Thyroid gland (tissue), 4 donors: ENCODE results near the gene SSPN. TPM values are rescaled to one million over a fixed set of nuclear protein-coding genes. Genes with fewer than 3 reads are reported as not detected.

Experiments used
- DNase-seq, 2 donors: peaks; one replicate each; pipeline ENCODE4 v3.0.0-alpha.2; 2019
- H3K27ac ChIP-seq, 3 donors: fragments of 200-600 bp; sonication (generic); 1 replicate in 2 of 3; 2 replicates in 1 of 3; pipeline ENCODE4 v1.5.1; 2016 to 2019; ENCODE audit warnings: mild to moderate bottlenecking in 1 of 3, moderate library complexity in 1 of 3
- H3K27me3 ChIP-seq: fragments of 200-600 bp; sonication (generic); one replicate; pipeline ENCODE4 v1.5.1; 2019
- H3K36me3 ChIP-seq, 2 donors: fragments of 200-600 bp; sonication (generic); one replicate each; pipeline ENCODE4 v1.5.1; 2016 to 2019
- H3K4me1 ChIP-seq, 2 donors: fragments of 200-600 bp; sonication (generic); one replicate each; pipeline ENCODE4 v1.5.1; 2017 to 2019
- H3K4me3 ChIP-seq, 3 donors: fragments of 200-600 bp; sonication (generic); replicated peaks in 1 of 3; 1 replicate in 2 of 3; 2 replicates in 1 of 3; pipeline ENCODE4 v1.5.1; 2016; ENCODE audit warnings: mild to moderate bottlenecking in 1 of 3
- H3K9me3 ChIP-seq: fragments of 200-600 bp; sonication (generic); one replicate; pipeline ENCODE4 v1.5.1; 2017
- POLR2A ChIP-seq, 2 donors: fragments of 450-650 bp; IDR thresholded peaks; one replicate each; pipeline ENCODE4 v1.6.1; 2017; ENCODE audit warnings: antibody characterized with exemption in 2 of 2, mild to moderate bottlenecking in 2 of 2, moderate library complexity in 1 of 2
- WGBS, 2 donors: methylation state at CpG; one replicate each; pipeline ENCODE4 v1.1.5; 2017; 5-methylcytosine and 5-hydroxymethylcytosine counted together
- intact Hi-C: fragments of 100-400 bp; cut with DNase I; formaldehyde crosslinking; loops from one replicate; pipeline ENCODE4 v1.15.1; 2023
- total RNA-seq, 4 donors: library from RNA; depleted of rRNA; stranded (reverse); fragments of >200 nt; gene quantifications; one replicate each; pipeline ENCODE4 v1.2.3, GENCODE V29; 2016
- TF ChIP-seq, protein P1 (sequence below), 6 experiments: fragments of 200-600 bp in 3 of 6; fragments of 450-650 bp in 3 of 6; sonication (generic) in 3 of 6; IDR thresholded peaks; one replicate each; pipeline ENCODE4 v1.5.1; 2016 to 2019; ENCODE audit warnings: antibody characterized with exemption in 6 of 6, mild to moderate bottlenecking in 2 of 6, inconsistent platforms in 1 of 6, moderate library complexity in 1 of 6

SSPN gene
- total RNA-seq, 4 donors from 2014 or later = 20.1 to 25.0 (median 22.2) TPM

DNA sequence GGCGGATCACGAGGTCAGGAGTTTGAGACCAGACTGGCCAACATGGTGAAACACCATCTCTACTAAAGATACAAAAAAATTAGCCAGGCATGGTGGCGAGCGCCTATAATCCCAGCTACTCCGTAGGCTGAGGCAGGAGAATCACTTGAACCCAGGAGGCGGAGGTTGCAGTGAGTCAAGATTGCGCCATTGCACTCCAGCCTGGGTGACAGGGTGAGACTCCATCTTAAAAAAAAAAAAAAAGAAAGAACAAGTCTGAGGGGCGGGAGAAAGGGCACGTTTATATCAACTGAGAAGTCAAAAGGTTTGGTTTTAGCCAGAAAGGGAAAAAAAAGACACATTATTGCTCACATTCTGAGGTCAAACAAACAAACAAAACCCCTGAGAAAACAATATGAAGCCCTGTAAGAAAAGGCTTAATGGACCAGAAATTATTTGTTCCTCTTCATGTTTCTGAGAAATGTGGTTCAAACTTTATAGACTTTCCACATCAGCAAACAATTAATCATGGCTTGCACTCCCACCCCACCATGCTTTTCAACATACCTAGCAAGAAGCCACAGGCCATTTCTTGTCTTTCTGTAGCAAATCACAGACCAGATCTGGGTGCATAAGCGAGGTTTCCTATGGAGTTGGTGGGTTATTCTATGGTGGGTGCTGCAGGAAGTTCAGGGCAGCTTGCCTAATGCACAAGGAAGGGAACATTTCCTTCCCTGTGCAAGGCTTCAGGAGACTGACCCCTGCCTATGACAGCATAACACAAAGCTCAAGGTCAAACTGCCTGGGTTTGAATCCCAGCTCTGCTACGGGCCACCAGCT lies 80.1 kb downstream of the SSPN start:
- Histone ChIP-seq H3K27ac (peak overlapping the region; percentile 60 to 78 (median 71)), H3K9me3 (no peaks in the 10 kb centered on the region), H3K4me3 (no peak overlapping the region), H3K36me3 (no peaks in the 10 kb centered on the region), H3K27me3 (no peaks in the 10 kb centered on the region), H3K4me1 (peaks cover 21 to 58% of the 10 kb centered on the region in 2 donors)
- TF ChIP-seq POLR2A (IDR thresholded peaks at IDR 0.05) = no peak
- TF ChIP-seq, protein P1, sequence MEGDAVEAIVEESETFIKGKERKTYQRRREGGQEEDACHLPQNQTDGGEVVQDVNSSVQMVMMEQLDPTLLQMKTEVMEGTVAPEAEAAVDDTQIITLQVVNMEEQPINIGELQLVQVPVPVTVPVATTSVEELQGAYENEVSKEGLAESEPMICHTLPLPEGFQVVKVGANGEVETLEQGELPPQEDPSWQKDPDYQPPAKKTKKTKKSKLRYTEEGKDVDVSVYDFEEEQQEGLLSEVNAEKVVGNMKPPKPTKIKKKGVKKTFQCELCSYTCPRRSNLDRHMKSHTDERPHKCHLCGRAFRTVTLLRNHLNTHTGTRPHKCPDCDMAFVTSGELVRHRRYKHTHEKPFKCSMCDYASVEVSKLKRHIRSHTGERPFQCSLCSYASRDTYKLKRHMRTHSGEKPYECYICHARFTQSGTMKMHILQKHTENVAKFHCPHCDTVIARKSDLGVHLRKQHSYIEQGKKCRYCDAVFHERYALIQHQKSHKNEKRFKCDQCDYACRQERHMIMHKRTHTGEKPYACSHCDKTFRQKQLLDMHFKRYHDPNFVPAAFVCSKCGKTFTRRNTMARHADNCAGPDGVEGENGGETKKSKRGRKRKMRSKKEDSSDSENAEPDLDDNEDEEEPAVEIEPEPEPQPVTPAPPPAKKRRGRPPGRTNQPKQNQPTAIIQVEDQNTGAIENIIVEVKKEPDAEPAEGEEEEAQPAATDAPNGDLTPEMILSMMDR (IDR thresholded peaks at IDR 0.05) = no peak
- WGBS, 2 donors = 85% methylated on average over 11 of the region's 11 CpGs
- intact Hi-C loops = no loop called here
- DNase-seq = no peak

DNA sequence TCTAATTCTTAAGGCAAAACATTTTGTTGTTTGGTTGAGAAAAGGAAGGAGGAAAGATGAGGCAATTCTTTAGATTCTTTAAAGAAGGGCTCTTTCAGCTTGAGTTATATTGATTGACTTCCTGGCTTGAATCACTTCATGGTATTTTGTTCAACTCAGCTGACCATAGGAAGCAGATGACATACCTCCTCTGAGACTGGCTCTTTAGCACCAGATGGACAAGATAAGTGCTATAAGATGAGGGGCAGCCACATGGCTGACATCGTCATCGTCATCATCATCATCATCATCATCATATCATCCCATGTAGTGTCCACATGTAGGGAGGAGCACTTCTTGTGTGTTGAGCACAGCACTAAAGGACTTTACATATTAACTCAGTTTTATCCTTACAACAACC lies 81.3 kb downstream of the SSPN start:
- DNase-seq = no peak
- WGBS, 2 donors = 68 to 93% methylated on average over 2 of the region's 2 CpGs

DNA sequence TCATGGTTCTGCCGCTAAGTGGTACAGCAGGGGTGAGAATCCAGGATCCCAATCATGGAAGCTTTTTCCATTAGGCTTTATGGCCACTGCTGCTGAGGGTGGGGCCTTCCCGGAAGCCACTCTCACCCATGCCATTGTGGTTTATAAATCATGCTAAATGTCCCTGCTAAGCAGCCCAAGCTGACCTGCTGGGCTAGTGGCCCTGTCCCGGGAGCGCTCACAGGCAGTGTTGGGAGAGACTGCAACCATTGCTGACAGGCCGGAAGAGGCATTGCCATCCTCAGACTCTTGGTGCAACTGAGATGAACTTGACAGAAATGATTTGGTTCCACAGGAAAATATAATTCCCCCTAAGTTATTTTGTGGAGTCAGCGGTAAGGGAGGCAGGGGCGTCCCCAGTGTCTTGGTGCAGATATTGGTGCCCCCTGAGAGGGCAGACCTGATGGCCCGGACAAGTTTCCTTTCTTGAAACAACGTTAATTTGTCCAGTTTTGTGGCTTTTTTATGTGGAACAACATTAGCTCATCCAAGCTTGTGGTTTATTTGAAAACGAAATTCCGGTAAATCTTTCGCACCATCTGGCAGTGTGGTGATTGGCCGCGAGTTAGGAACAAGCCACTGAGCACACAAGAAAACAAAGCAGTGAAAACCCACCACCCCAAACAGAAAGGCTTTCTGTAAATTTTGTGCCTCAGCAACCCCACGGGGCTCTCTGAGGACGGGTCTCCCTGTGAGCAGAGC lies 82.3 kb downstream of the SSPN start:
- TF ChIP-seq, protein P1 (IDR thresholded peaks at IDR 0.05) = no peak
- no peak for TF ChIP-seq POLR2A (IDR thresholded peaks at IDR 0.05)
- H3K27ac ChIP-seq = peak overlapping the region in 1 of 3 donors; percentile 20
- WGBS, 2 donors = 85 to 88% methylated on average over 16 of the region's 16 CpGs
- H3K9me3 ChIP-seq = no peaks in the 10 kb centered on the region
- no peak for DNase-seq
- no peak overlapping the region for H3K4me3 ChIP-seq
- peaks cover 21 to 64% of the 10 kb centered on the region in 2 donors for H3K4me1 ChIP-seq
- intact Hi-C loops = no loop called here
- H3K36me3 ChIP-seq = no peaks in the 10 kb centered on the region
- no peaks in the 10 kb centered on the region for H3K27me3 ChIP-seq

More for the DNA sequence above, 81.3 kb downstream of the SSPN start:
- H3K36me3 ChIP-seq = no peaks in the 10 kb centered on the region
- intact Hi-C loops = no loop called here
- peaks cover 21 to 65% of the 10 kb centered on the region in 2 donors for H3K4me1 ChIP-seq
- no peaks in the 10 kb centered on the region for H3K9me3 ChIP-seq
- no peak overlapping the region for H3K4me3 ChIP-seq
- no peak for TF ChIP-seq POLR2A (IDR thresholded peaks at IDR 0.05)
- TF ChIP-seq, protein P1 (IDR thresholded peaks at IDR 0.05) = no peak
- H3K27me3 ChIP-seq = no peaks in the 10 kb centered on the region
- no peak overlapping the region for H3K27ac ChIP-seq

DNA sequence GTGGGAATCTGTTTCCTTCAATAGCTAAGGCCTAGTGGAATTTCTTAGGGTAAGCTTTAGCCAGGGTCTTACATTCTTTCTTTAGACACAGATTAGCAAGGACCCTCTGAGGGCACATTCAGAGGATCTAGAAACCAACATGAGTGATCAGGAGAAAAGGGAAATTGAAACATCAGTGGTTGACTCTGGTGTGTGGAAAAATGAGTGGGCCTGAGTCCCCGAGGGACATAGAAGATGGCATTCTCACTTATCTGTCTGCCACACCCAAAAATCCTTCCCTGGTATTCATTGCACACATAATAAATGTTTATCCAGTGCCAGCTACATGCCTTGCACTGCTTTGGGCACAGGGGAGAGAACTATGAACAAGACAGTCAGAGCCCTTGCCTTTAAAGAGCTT lies 82.9 kb downstream of the SSPN start:
- H3K4me3 ChIP-seq = no peak overlapping the region
- intact Hi-C loops = no loop called here

More for the DNA sequence above, 82.9 kb downstream of the SSPN start:
- WGBS, 2 donors = 89 to 100% methylated on average over 1 of the region's 1 CpG
- Histone ChIP-seq H3K9me3 (no peaks in the 10 kb centered on the region), H3K4me1 (peaks cover 21 to 64% of the 10 kb centered on the region in 2 donors), H3K36me3 (no peaks in the 10 kb centered on the region), H3K27me3 (no peaks in the 10 kb centered on the region), H3K27ac (peak overlapping the region in 2 of 3 donors; percentile 0 to 20)
- TF ChIP-seq POLR2A (IDR thresholded peaks at IDR 0.05) = no peak
- TF ChIP-seq, protein P1 (IDR thresholded peaks at IDR 0.05) = no peak
- no peak for DNase-seq
